K562 (cell line): ENCODE measurements around the gene PIP4K2A. TPM values are rescaled to one million over a fixed set of nuclear protein-coding genes. Genes with fewer than 3 reads are reported as not detected.

ENCODE experiments used
- ATAC-seq: fragments of 200-7000 bp; cut with Tn5 transposase; 3 replicates; pipeline ENCODE4 v1.9.1; 2020; ENCODE audit warnings: moderate library complexity
- BruUV-seq: library from RNA; stranded (reverse); fragments of 400-500 nt; replicated peaks from 2 replicates; lab custom pipeline; 2021; lab: Mats Ljungman, UMichigan
- CTCF ChIA-PET: fragments of 300-600 bp; formaldehyde crosslinking; extraction: SDS; loops from one replicate; lab custom pipeline; 2021; ENCODE audit warnings: low intra/inter-chr PET ratio; lab: Yijun Ruan, JAX
- POLR2A ChIA-PET: fragments of 300-600, 350-650 bp; sonication (Branson Sonifier 250); formaldehyde crosslinking; extraction: SDS; loops from one replicate; lab custom pipeline; 2021; ENCODE audit warnings: antibody characterized with exemption, inconsistent platforms; lab: Yijun Ruan, JAX
- DNase-seq, 4 experiments: peaks; one replicate each; pipeline versions ENCODE4 v3.0.0 to v3.0.0-alpha.2; 2011 to 2018; ENCODE audit warnings: low spot score in 3 of 4, mixed read lengths in 3 of 4; ENCODE audit errors: extremely low read depth in 1 of 4
- FAIRE-seq: peaks from 2 replicates; lab custom pipeline; 2011; peaks lifted over from hg19 to GRCh38; lab: Jason Lieb, UNC
- H2AFZ ChIP-seq: 2 replicates; pipeline ENCODE4 v1.6.0; 2011; ENCODE audit warnings: low read depth, low read length, control low read depth, inconsistent platforms
- H3K27ac ChIP-seq: fragments of 200-600 bp; 3 replicates; pipeline ENCODE4 v1.8.0; 2011; ENCODE audit warnings: low read depth, mild to moderate bottlenecking, control low read depth, inconsistent platforms, low read length, moderate library complexity, mixed read lengths; ENCODE audit errors: extremely low read depth
- H3K27me3 ChIP-seq, 2 experiments: fragments of 300-600 bp in 1 of 2; 2 replicates in 1 of 2; 3 replicates in 1 of 2; pipeline versions ENCODE4 v1.6.0 to v1.8.0; 2011; ENCODE audit warnings: inconsistent platforms in 2 of 2, low read length in 2 of 2, mild to moderate bottlenecking in 1 of 2, mixed read lengths in 1 of 2, moderate library complexity in 1 of 2; ENCODE audit not compliant: control insufficient read depth in 2 of 2, insufficient read depth in 2 of 2
- H3K36me3 ChIP-seq: fragments of 300-600 bp; 3 replicates; pipeline ENCODE4 v1.8.0; 2011; ENCODE audit warnings: mild to moderate bottlenecking, low read length, inconsistent platforms; ENCODE audit not compliant: control insufficient read depth, insufficient read depth
- H3K4me1 ChIP-seq, 2 experiments: fragments of 200-600 bp in 1 of 2; replicated peaks in 1 of 2; 2 replicates in 1 of 2; 3 replicates in 1 of 2; pipeline versions ENCODE4 v1.5.1 to v1.8.0; 2011; ENCODE audit warnings: inconsistent platforms in 2 of 2, low read length in 2 of 2, mild to moderate bottlenecking in 1 of 2, mixed read lengths in 1 of 2, moderate library complexity in 1 of 2; ENCODE audit not compliant: control insufficient read depth in 2 of 2, insufficient read depth in 2 of 2
- H3K4me2 ChIP-seq: 2 replicates; pipeline ENCODE4 v1.6.1; 2011; ENCODE audit warnings: low read length, control low read depth, inconsistent platforms, mixed read lengths; ENCODE audit not compliant: insufficient read depth
- H3K4me3 ChIP-seq: fragments of 200-600 bp; sonication (generic), shearing (Covaris generic); 2 replicates; pipeline ENCODE4 v1.5.1; 2016; ENCODE audit warnings: control low read depth, inconsistent platforms
- H3K79me2 ChIP-seq: fragments of 200-600 bp; 3 replicates; pipeline ENCODE4 v1.8.0; 2011; ENCODE audit warnings: low read length, inconsistent platforms; ENCODE audit not compliant: control insufficient read depth, insufficient read depth
- H3K9ac ChIP-seq, 2 experiments: 2 replicates each; pipeline versions ENCODE4 v1.6.0 to v1.6.1; 2011; ENCODE audit warnings: low read depth in 2 of 2, low read length in 2 of 2, control low read depth in 1 of 2, inconsistent platforms in 1 of 2, mild to moderate bottlenecking in 1 of 2, mixed read lengths in 1 of 2; ENCODE audit not compliant: insufficient read depth in 1 of 2
- H3K9me1 ChIP-seq: one replicate; pipeline ENCODE4 v1.6.0; 2011; ENCODE audit warnings: inconsistent platforms, mild to moderate bottlenecking, low read length, moderate library complexity; ENCODE audit not compliant: control insufficient read depth, insufficient read depth
- H3K9me3 ChIP-seq: replicated peaks from 2 replicates; pipeline ENCODE4 v1.5.1; 2011; ENCODE audit warnings: low read depth, low read length, inconsistent platforms; ENCODE audit not compliant: control insufficient read depth, insufficient read depth
- H4K20me1 ChIP-seq: replicated peaks from 2 replicates; pipeline ENCODE4 v1.6.1; 2011; ENCODE audit warnings: low read length, inconsistent platforms, mixed read lengths; ENCODE audit not compliant: control insufficient read depth, insufficient read depth
- CBFA2T3 ChIP-seq: fragments of 450-650 bp; IDR thresholded peaks from 2 replicates; pipeline ENCODE4 v1.6.1; 2017
- CSDE1 ChIP-seq, 2 experiments: fragments of 450-650 bp; IDR thresholded peaks; 2 replicates each; pipeline ENCODE4 v1.6.1; 2016; ENCODE audit warnings: mild to moderate bottlenecking in 1 of 2
- CXXC5 ChIP-seq: fragments of 250-450 bp; sonication (Bioruptor Pico); IDR thresholded peaks from 2 replicates; pipeline ENCODE4 v1.8.0; 2022; ENCODE audit warnings: inconsistent platforms, mild to moderate bottlenecking, moderate library complexity
- DACH1 ChIP-seq: fragments of 450-650 bp; IDR thresholded peaks from 2 replicates; pipeline ENCODE4 v1.6.1; 2018; ENCODE audit not compliant: partially characterized antibody
- GATAD2A ChIP-seq: fragments of 450-650 bp; IDR thresholded peaks from 2 replicates; pipeline ENCODE4 v1.6.1; 2017
- HES1 ChIP-seq: fragments of 450-650 bp; IDR thresholded peaks from 2 replicates; pipeline ENCODE4 v1.6.1; 2016; ENCODE audit warnings: low read depth, mild to moderate bottlenecking, moderate library complexity
- MCM2 ChIP-seq: fragments of 450-650 bp; IDR thresholded peaks from 2 replicates; pipeline ENCODE4 v1.6.1; 2017; ENCODE audit warnings: low read depth, mild to moderate bottlenecking
- MITF ChIP-seq: IDR thresholded peaks from 2 replicates; pipeline ENCODE4 v1.6.1; 2014; ENCODE audit warnings: antibody characterized with exemption
- POLR3G ChIP-seq: IDR thresholded peaks from 2 replicates; pipeline ENCODE4 v1.6.1; 2011; ENCODE audit not compliant: insufficient read length, insufficient replicate concordance; ENCODE audit errors: extremely low read depth
- SMARCB1 ChIP-seq: IDR thresholded peaks from 2 replicates; pipeline ENCODE4 v1.6.1; 2011; ENCODE audit warnings: improper control_type of control experiment, low read depth; ENCODE audit not compliant: insufficient read length
- ZSCAN29 ChIP-seq: fragments of 450-650 bp; IDR thresholded peaks from 2 replicates; pipeline ENCODE4 v1.6.1; 2017
- WGBS: fragments of 100-300 bp; shearing (Covaris generic); methylation state at CpG from one replicate; pipeline ENCODE4 v1.1.6; 2016; ENCODE audit warnings: low coverage, mixed read lengths; ENCODE audit not compliant: insufficient coverage; ENCODE audit errors: missing lambda C conversion rate; 5-methylcytosine and 5-hydroxymethylcytosine counted together
- in situ Hi-C: fragments of 300-500 bp; cut with MboI; formaldehyde crosslinking; loops from 4 replicates; pipeline ENCODE4 v1.15.0; 2018; ENCODE audit warnings: inconsistent platforms, mixed read lengths
- intact Hi-C: fragments of 100-400 bp; cut with micrococcal nuclease; formaldehyde crosslinking; loops from 2 replicates; pipeline ENCODE4 v1.14.2; 2022
- polyA plus RNA-seq, 8 experiments: library from polyadenylated mRNA; depleted of rRNA in 4 of 8; stranded (reverse) in 5 of 8; unstranded in 3 of 8; fragments of >200 nt; fragmentation: Nextera tagmentation in 2 of 8; fragmentation: Illumina TruSeq in 1 of 8; extraction: Ambion mirVana in 2 of 8; extraction: Trizol in 1 of 8; gene quantifications; 2 replicates each; pipeline versions ENCODE4 v1.2.1 to v1.2.3, GENCODE V29; 2011 to 2014; ENCODE audit warnings: inconsistent platforms in 1 of 8, missing spikeins in 1 of 8
- total RNA-seq, 7 experiments: library from RNA; depleted of rRNA in 6 of 7; stranded (reverse); fragments of >200 nt in 6 of 7; fragmentation: Illumina TruSeq in 2 of 7; extraction: Trizol in 2 of 7; gene quantifications; 2 replicates each; pipeline versions ENCODE4 v1.2.1 to v1.2.3, GENCODE V29; 2011 to 2021; ENCODE audit warnings: low replicate concordance in 1 of 7

The PIP4K2A gene
- total and polyA plus RNA-seq, 9 of the 15 experiments (the other 6 are each of a cell fraction or from before 2014, with no cell fraction given): 35.6 to 117 (median 71.9) TPM

- TF ChIP-seq HES1 (no peak), CBFA2T3 (no peak)
Observed at GRCh38 chr10:22560096-22560912, 154.1 kb downstream of the PIP4K2A start (continued).

- Histone ChIP-seq H3K9me3 (no peaks in the 10 kb centered on the region), H2AFZ (no peak overlapping the region)
- TF ChIP-seq CXXC5 (CRISPR knock-in tag) (no peak), GATAD2A (no peak), DACH1 (no peak), POLR3G (no peak), ZSCAN29 (no peak), MCM2 (no peak), SMARCB1 (no peak), MITF (no peak), CSDE1 (IDR thresholded peaks at IDR 0.05) (no peak)
- TF ChIP-seq, all 486 proteins: peak for 0
- ATAC-seq: no peak
- Histone ChIP-seq H4K20me1 (no peaks in the 10 kb centered on the region), H3K4me1 (no peaks in the 10 kb centered on the region; a peak in 1 of 5 replicates), H3K27ac (no peak overlapping the region), H3K4me2 (no peak overlapping the region), H3K9me1 (no peaks in the 10 kb centered on the region), H3K79me2 (no peaks in the 10 kb centered on the region), H3K9ac (no peak overlapping the region), H3K36me3 (peaks cover 60% of the 10 kb centered on the region), H3K27me3 (no peaks in the 10 kb centered on the region), H3K4me3 (no peak overlapping the region)
- CTCF ChIA-PET: no interaction called here
- POLR2A ChIA-PET: no interaction called here
- no peak for FAIRE-seq
- DNase-seq: no peak
- in situ Hi-C loops (loop anchor here (10.0 kb wide), 1 partner anchor 427 kb away; no protein-coding TSS in a partner anchor), intact Hi-C loops (no loop called here)
- no TSS peak for BruUV-seq
- WGBS: 83% methylated on average over 1 of the region's 1 CpG
Observed at GRCh38 chr10:22557321-22557720, 157.1 kb downstream of the PIP4K2A start.
